Daoy (cell line): ENCODE measurements around the gene PRKX. TPM values are rescaled to one million over a fixed set of nuclear protein-coding genes. Genes with fewer than 3 reads are reported as not detected.
"Not testable (repeated sequence)": the region's sequence is repeated elsewhere in the genome, so short reads cannot be mapped to it uniquely, and the experiment has no call there.

Experiments
- DNase-seq: peaks from one replicate; pipeline ENCODE4 v3.0.0-alpha.2; 2015; ENCODE audit warnings: low read depth
- total RNA-seq: library from RNA; depleted of rRNA; stranded (reverse); fragments of >200 nt; shearing (Covaris generic); gene quantifications from 2 replicates; pipeline ENCODE4 v1.2.3, GENCODE V29; 2014

The PRKX gene
- total RNA-seq, 1 experiment from 2014 or later = 5.7 TPM

GRCh38 chrX:3653111-3653510 is 60.3 kb downstream of the PRKX start:
- DNase-seq = no peak

DNA sequence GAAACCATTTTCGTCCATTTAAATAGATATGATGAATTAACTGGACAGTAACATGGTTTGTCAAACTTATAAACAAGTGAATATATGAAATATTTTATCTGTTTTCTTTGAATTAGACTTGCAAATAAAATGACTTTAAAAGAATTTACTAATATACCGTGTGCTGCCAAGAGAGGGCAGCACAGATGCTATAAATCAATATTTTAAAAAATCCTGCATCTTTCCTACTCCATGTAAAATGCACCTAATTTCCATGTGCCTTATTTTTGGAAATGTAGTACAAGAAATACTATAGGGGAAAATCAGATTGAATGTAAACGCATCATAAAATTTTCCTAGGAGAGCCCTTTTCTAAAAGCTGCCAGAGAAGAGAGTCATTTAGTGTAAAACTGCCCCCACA is 62.2 kb downstream of the PRKX start:
- DNase-seq = no peak

DNA sequence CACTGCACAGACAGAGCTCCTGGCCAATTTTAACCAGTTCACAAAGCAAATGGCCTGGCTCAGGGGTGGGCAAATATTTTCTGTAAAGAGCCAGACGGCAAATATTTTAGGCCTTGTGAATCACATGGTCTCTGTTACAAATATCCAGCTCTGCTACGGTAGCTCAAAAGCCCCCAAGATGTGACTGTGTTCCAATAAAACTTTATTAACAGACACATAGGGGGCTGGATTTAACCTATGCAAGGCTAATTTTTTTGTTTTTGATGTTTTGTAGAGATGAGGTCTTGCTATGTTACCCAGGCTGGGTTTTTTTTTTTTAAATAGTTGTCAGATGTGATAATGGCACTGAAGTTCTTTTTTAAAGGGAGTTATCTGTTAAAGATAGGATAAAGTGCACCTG is 65.4 kb downstream of the PRKX start:
- no peak for DNase-seq

DNA sequence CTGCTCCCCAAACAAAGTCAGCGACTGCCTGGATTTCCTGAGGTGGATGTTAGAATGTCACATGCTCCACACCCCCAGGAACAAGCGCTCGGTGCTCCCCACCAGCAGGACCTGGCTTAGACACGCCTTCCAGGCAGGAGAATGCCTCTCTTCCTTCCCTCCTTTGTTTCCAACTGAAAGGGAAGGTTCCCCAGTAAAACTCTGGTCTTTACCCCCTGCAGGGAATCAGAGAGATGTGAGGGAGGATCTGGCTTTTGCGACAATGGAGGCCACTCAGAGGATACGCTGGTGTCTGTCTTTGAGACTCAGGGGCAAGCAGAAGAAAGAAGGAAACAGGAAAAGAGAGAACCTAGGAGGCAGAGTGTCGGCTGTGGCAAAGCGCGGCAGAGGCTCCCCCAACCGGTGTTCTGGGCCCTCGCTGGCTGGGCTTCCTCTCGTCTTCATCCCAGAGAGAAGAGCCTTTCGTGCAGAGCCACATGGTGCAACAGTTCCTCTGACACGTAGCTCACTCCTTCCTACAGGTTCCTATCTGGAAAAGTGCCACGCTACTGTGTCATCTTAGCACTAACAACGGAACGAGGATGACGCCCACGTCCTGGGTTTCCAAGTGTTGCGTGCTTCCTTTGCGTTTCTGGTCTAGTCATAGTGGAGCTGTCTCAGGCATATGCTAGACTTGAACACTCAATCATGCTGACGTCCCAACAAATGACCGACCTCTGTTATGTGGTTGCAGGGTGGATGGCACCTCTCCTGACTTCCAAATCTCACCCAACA is 73.4 kb downstream of the PRKX start:
- DNase-seq = not testable (repeated sequence)

- DNase-seq = no peak
These were observed 74.2 kb downstream of the PRKX start for GRCh38 chrX:3639236-3639635.

DNA sequence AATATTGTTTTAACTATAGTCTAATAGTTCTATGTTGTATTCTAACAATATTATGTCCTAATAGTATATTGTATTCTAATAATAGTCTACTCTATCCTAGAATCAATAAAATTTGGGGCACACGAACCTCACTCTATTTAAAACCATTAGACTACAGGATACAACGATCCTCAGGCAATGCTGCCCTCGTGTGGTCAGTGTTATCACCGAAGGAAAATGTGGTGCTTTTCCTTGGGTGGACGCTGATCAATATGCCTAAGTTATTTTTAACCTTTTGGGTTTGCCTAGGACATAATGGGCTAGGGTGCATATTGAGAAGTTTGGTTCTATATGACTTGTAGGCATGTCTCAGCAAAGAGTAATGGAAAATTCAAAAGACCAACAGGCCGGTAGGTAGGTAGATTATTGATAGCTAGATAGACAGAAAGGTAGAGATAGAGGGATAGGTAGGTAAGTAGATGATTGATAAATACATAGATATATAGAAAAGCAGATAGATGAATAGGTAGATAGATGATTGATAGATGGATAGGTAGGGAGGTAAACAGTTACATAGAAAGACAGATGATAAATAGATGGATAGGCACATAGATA is 75.1 kb downstream of the PRKX start:
- DNase-seq = peak; percentile 27

- no peak for DNase-seq
These were observed 76.6 kb downstream of the PRKX start for GRCh38 chrX:3636803-3637202.

GRCh38 chrX:3631196-3631595 is 82.3 kb downstream of the PRKX start:
- DNase-seq = no peak

GRCh38 chrX:3627594-3627993 is 85.9 kb downstream of the PRKX start:
- no peak for DNase-seq

DNA sequence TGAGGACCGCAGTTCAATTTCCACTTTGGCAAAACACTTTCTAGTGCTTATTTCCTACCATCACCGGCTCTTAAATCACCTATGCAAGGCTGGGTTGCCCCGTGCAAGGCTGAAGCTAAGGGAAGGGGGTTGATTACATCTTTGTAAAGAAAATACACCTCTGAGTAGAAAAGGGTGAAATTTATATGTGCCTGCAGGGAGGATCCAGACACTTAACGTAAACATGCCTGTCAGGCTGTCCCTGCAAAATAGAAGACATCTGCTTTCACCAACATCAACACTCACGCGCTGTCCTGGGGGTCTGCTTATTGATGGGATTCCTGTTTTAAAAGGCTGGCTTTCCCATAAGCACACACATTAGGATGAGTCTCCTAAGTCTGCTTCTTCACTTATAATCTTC is 92.0 kb downstream of the PRKX start:
- DNase-seq = no peak

GRCh38 chrX:3611744-3612143 is 101.7 kb downstream of the PRKX start:
- not testable (repeated sequence) for DNase-seq

- DNase-seq = peak; percentile 3
These were observed 103.6 kb downstream of the PRKX start for GRCh38 chrX:3609810-3610209.

DNA sequence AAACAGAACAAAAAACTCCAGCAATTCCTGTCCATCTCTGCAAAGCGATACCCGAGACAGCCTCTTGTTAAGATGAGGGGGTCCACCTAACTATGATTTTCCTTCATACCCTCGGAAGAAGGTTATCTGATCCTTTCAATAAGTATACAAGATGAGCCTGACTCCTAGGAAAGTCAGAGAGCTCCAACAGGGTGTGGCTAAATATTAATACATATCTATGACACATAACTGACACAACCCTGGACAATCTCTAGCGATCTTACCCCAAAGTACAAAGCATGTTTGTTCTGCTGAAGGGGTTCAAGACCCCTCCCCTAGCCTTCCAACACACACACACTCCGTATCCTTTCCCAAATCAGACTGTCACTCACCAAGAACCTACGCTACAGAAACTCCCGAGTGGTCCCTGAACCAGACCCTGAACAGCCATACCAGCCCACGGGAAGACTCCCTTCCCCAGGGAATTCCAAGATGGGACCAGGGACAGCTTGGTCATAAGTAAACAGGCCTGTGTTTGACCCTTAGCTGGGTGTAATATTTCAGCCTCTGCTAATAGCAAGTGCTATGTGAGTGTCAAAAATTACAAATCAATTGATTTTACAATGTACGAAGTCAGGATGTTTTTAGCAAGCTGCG is 110.3 kb downstream of the PRKX start:
- DNase-seq = no peak

DNA sequence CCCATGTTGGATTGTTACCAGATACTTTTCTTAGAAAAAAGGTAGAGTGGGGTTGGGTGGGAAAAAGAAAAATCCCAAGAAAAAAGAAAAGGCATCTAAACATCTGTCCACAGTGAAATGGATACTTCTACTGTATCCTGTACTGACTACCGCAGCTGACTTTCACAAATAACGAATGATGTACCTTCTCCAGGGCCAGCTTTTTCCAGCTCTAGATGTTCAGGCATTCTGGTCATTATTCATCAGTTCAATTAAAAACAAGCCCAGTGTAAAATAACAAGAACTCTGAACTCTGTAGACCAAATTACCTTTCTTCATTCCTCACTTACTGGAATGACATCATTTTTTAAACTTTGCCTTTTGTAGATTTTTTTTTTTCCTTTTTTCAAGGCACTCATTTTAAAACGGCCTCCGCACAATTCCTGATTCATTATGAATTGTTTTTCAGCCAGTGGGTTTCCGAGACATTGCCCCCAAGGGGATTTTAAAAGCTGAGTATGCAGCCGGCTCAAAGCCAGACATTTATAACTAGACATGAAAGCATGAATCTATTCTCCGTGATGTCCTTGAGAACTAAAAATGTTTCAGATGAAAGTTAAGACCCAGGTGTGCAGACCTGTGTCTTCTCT is 113.5 kb downstream of the PRKX start:
- no peak for DNase-seq

GRCh38 chrX:3598709-3599108 is 114.7 kb downstream of the PRKX start:
- no peak for DNase-seq

GRCh38 chrX:3598046-3598605 is 115.3 kb downstream of the PRKX start:
- DNase-seq = no peak

GRCh38 chrX:3592184-3592583 is 121.3 kb downstream of the PRKX start:
- DNase-seq = no peak

- DNase-seq = no peak
These were observed 124.0 kb downstream of the PRKX start for GRCh38 chrX:3589474-3589873.

GRCh38 chrX:3585719-3586118 is 127.7 kb downstream of the PRKX start:
- no peak for DNase-seq

DNA sequence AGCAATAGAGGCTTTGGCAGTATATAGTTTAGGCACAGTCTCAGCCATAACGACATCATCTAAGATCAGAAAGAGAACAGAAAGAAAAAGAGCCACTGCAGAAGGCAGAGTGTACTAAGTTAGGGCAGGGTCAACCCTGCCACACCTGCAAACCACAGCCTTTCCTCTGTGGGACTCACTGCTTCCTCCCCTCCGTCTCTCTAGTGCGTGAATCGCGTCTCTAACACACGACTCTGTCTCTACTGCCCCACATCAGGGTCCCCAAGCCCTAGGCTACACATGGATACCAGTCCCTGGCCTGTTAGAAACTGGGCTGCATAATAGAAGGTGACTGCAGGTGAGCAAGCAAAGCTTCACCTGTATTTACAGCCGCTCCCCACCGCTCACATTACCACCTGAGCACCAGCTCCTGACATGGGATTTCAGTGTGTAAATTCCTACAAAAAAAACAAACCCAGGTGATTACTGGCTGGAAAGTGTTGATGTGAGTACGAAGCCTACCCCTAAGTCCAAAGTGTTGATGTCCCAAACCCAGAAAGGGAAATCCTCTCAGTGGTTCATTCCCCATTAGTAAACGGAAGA is 128.9 kb downstream of the PRKX start:
- DNase-seq = no peak

DNA sequence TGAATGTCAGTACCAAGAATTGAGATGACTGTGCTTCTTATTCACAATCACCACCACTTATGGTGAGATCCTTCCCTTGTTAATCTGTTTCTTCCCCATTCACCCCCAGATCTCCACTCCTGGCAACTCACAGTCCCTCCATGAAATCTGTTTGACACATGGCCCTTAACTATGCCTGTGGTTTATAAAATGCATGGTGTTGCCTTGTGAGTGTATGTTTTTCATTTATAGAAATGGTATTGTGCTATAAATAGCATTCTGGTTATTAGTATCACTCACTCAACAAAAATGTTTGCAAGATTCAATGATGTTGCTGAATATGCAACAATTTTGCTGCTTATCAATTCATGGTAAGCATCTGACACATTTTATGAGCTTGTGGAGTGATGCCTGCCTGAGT is 131.0 kb downstream of the PRKX start:
- DNase-seq = no peak

DNA sequence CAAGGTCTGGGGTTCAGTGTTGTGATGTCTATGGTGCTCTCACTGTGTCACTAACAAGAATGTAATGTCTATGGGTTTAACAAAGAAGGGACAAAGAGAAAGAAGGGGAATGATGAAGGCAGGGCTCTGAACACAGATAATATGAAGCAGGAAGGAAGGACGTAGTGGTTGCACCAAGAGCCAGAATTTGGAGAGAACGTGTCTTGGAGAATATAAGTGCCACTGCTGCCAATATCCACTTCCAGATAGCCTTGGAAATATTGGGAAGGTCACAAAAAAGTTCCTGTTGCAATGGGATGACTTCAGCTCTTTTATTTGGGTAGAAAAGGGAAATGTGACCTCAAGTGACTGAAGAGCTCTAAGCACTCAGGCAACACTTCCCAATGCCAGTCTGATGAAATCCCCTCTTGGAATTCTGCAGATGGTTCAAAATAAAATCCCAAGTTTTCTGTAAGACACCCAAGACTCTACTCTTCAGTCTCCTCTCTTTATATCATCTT is 131.8 kb downstream of the PRKX start:
- no peak for DNase-seq
